Motor neuron (in vitro differentiated cells): Measurements from ENCODE around the gene CNKSR3. TPM values are rescaled to one million over a fixed set of nuclear protein-coding genes. Genes with fewer than 3 reads are reported as not detected.
"Not testable (repeated sequence)": the region's sequence is repeated elsewhere in the genome, so short reads cannot be mapped to it uniquely, and the experiment has no call there.

ENCODE experiments used
- ATAC-seq, 8 experiments: fragments of 200-7000 bp; cut with Tn5 transposase; replicated peaks in 6 of 8; 2 replicates each; pipeline ENCODE4 v1.8.0; 2021; ENCODE audit warnings: mild to moderate bottlenecking in 8 of 8, moderate library complexity in 8 of 8
- H3K27ac ChIP-seq, 2 donors: fragments of 250-450 bp; sonication (Bioruptor Pico); 2 replicates each; pipeline ENCODE4 v1.9.0; 2021; ENCODE audit warnings: antibody characterized with exemption in 2 of 2, mild to moderate bottlenecking in 2 of 2, moderate library complexity in 1 of 2
- H3K4me1 ChIP-seq, 2 donors: fragments of 250-450 bp; sonication (Bioruptor Pico); replicated peaks in 1 of 2; 2 replicates each; pipeline ENCODE4 v1.6.1; 2021; ENCODE audit warnings: antibody characterized with exemption in 2 of 2, mild to moderate bottlenecking in 2 of 2, moderate library complexity in 1 of 2
- H3K4me3 ChIP-seq, 5 donors: fragments of 250-450 bp; sonication (Bioruptor Pico); 2 replicates each; pipeline ENCODE4 v1.9.0; 2021; ENCODE audit warnings: antibody characterized with exemption in 5 of 5, mild to moderate bottlenecking in 5 of 5, moderate library complexity in 4 of 5
- WGBS, 10 experiments: fragments of 450-650 bp; shearing (Covaris generic); methylation state at CpG; one replicate each; pipeline ENCODE4 v1.0.0; 2022; 5-methylcytosine and 5-hydroxymethylcytosine counted together
- in situ Hi-C, 9 experiments: fragments of 400-800 bp; cut with MboI; loops; one replicate each; pipeline ENCODE4 v1.15.0; 2021; ENCODE audit warnings: low sequenced_read_pairs in 9 of 9, low pct_unique_long_range_greater_than_20kb in 2 of 9; ENCODE audit not compliant: unreplicated experiment in 9 of 9
- total RNA-seq, 8 experiments: library from RNA; unstranded; fragments of 300-600 nt; gene quantifications; 2 replicates each; pipeline versions ENCODE4 v1.2.3 to v1.2.4, GENCODE V29; 2022

The CNKSR3 gene
- total RNA-seq, 8 experiments from 2014 or later: 2.0 to 21.5 (median 3.5) TPM

GRCh38 chr6:154520280-154520679, 9.8 kb upstream of the CNKSR3 start:
- H3K4me3 ChIP-seq: no peak overlapping the region
- H3K27ac ChIP-seq: no peak overlapping the region
- in situ Hi-C loops: loop anchor here in 1 of 9 experiments (25.0 kb wide), 1 partner anchor 142 kb away; no protein-coding TSS in a partner anchor
- 0 to 84% (median 40%) methylated on average over 1 to 5 of the region's 5 CpGs for WGBS, 10 experiments
- no peak for ATAC-seq
- no peaks in the 10 kb centered on the region for H3K4me1 ChIP-seq

DNA sequence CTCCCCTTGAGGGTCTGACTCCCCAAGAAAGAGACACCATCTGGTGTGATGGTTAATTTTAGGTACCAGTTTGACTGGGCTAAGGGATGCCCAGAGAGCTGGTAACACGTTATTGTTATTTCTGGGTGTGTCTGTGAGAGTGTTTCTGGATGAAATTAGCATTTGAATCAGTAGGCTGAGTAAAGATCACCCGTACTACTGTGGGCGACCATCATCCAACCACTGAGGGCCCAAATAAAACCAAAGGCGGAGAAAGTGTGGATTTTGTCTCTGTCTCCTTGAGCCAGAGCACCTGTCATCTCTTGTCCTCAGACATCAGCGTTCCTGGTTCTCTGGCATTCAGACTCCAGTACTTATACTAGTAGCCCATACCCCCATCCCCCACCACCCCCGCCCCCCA, 7.9 kb upstream of the CNKSR3 start:
- 11 to 73% (median 42%) methylated on average over 1 to 4 of the region's 6 CpGs; no CpG with 5 or more reads in 6 of the 10 experiments for WGBS, 10 experiments
- no peaks in the 10 kb centered on the region for H3K4me1 ChIP-seq
- in situ Hi-C loops: loop anchor here in 1 of 9 experiments (25.0 kb wide), 1 partner anchor 144 kb away; no protein-coding TSS in a partner anchor
- H3K27ac ChIP-seq: no peak overlapping the region
- H3K4me3 ChIP-seq: no peak overlapping the region
- ATAC-seq: no peak

DNA sequence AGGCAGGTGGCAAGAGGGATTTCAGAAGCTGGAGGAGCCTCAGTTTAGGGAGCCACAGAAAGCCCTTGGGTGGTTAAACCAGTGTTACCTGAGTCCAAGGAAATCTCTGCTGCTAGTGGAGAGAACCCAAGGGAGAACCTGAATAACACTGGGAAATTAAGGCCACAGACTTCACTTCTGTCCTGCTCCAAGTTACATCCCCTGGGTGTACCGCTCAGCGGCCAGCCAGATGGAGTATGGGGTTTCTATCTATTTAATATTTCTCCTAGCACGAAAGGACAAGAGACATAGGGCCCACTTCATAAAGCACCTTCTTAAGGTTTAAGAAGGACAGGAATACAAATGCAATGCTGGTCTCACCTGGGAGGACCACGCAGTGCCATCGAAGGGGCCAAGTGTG, 5.8 kb upstream of the CNKSR3 start:
- in situ Hi-C loops: loop anchor here in 1 of 9 experiments (25.0 kb wide), 1 partner anchor 146 kb away; no protein-coding TSS in a partner anchor
- Histone ChIP-seq H3K4me1 (no peaks in the 10 kb centered on the region), H3K27ac (no peak overlapping the region), H3K4me3 (no peak overlapping the region)
- 60 to 100% (median 100%) methylated on average over 1 to 4 of the region's 5 CpGs; no CpG with 5 or more reads in 3 of the 10 experiments for WGBS, 10 experiments
- no peak for ATAC-seq

DNA sequence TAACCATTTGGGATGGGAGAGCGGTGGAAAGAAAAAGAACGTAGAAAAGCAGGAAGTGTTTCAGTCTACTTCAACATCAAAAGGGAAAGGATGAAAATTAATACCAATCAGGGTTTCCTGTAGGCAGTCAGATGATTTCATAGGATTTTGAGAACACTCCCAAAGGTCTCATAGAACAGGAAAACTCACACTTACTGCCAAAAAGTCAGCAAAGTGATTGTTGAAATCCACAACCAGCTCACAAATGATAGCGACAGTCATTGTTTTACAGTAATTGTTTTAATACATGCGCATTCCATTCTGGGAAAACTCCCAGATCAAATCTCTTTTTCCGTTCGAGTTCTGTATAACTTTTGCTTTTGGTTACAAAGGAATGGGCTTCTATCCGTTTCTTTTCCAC, 5.3 kb upstream of the CNKSR3 start:
- Histone ChIP-seq H3K4me1 (peaks cover 0 to 2% of the 10 kb centered on the region in 2 donors), H3K4me3 (no peak overlapping the region), H3K27ac (no peak overlapping the region)
- in situ Hi-C loops: loop anchor here in 1 of 9 experiments (25.0 kb wide), 1 partner anchor 146 kb away; no protein-coding TSS in a partner anchor
- peak in 3 of 8 experiments; percentile 17 to 43 (median 24) for ATAC-seq
- 0 to 80% (median 68%) methylated on average over 1 to 7 of the region's 7 CpGs for WGBS, 10 experiments

- 80 to 100% (median 93%) methylated on average over 1 to 3 of the region's 3 CpGs for WGBS, 10 experiments
- not testable (repeated sequence) for H3K27ac ChIP-seq, H3K4me1 ChIP-seq, H3K4me3 ChIP-seq, ATAC-seq
- in situ Hi-C loops: loop anchor here in 1 of 9 experiments (25.0 kb wide), 1 partner anchor 147 kb away; no protein-coding TSS in a partner anchor
These were observed 4.6 kb upstream of the CNKSR3 start for GRCh38 chr6:154515076-154515475.

GRCh38 chr6:154514481-154514880, 4.0 kb upstream of the CNKSR3 start:
- in situ Hi-C loops: loop anchor here in 1 of 9 experiments (25.0 kb wide), 1 partner anchor 148 kb away; no protein-coding TSS in a partner anchor
- Histone ChIP-seq H3K4me1 (peaks cover 0 to 2% of the 10 kb centered on the region in 2 donors), H3K27ac (no peak overlapping the region), H3K4me3 (no peak overlapping the region)
- 70 to 93% (median 84%) methylated on average over 1 to 3 of the region's 3 CpGs; no CpG with 5 or more reads in 2 of the 10 experiments for WGBS, 10 experiments
- no peak for ATAC-seq

DNA sequence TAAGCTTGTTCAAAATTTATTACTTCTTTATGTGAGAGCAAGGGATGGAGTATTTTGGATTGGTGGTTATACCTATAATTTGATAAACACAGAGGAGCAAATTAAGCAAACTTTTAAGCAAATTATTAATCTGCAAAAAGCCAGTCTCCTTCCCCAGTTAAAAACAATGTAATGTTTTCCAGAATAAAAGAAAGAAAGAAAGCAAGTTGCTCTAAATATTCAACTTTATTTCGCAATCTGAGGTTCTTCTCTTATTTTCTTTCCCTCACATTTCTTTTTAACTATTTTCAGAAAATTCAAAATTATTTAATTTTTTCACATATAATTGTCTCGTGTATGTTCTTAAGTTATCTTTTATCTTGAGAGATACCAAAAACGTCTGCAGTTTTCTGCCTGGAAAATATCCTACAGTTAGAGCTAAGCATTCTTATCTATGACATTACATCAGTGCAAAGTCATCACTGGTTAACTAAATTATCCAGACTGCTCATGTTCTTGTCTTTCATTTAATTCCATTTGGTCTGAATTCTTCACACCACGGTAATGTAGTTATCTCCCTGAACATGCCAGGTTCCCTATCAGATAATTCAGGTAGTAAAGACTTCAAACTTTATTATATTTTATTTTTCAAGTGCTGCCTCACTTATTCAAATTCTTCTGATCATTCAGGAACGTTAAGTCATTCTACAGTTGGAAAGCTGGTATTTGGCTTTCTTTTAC, 3.3 kb upstream of the CNKSR3 start:
- H3K27ac ChIP-seq: no peak overlapping the region
- in situ Hi-C loops: loop anchor here in 1 of 9 experiments (25.0 kb wide), 1 partner anchor 149 kb away; no protein-coding TSS in a partner anchor
- no peak overlapping the region for H3K4me3 ChIP-seq
- peaks cover 2 to 3% of the 10 kb centered on the region in 2 donors for H3K4me1 ChIP-seq
- 29 to 100% (median 68%) methylated on average over 2 to 5 of the region's 5 CpGs for WGBS, 10 experiments
- ATAC-seq: no peak

GRCh38 chr6:154512201-154512600, 1.7 kb upstream of the CNKSR3 start:
- Histone ChIP-seq H3K4me3 (no peak overlapping the region), H3K4me1 (peaks cover 8 to 9% of the 10 kb centered on the region in 2 donors), H3K27ac (no peak overlapping the region)
- WGBS, 10 experiments: 86 to 100% (median 100%) methylated on average over 1 of the region's 1 CpG; no CpG with 5 or more reads in 6 of the 10 experiments
- in situ Hi-C loops: loop anchor here in 1 of 9 experiments (25.0 kb wide), 1 partner anchor 150 kb away; no protein-coding TSS in a partner anchor
- ATAC-seq: no peak

DNA sequence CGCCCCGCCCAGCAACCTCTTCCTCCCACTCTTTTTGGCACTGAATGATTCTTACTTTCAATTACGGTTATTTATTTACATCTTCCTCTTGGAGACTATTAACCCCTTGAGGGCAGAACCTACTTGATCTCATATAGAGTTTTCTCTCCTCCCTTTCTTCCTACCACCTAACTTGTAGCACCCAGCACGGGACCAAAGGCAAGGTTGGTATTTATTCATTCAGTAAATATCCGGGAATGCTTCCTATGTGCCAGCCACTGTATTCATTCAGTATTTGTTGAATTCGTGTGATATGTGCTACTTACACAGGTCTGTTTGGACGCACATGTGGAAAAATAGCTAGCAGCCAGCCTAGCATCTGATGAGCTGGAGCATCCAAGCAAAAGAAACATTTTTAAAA, 1.3 kb upstream of the CNKSR3 start:
- ATAC-seq: no peak
- H3K27ac ChIP-seq: no peak overlapping the region
- peaks cover 8 to 9% of the 10 kb centered on the region in 2 donors for H3K4me1 ChIP-seq
- H3K4me3 ChIP-seq: no peak overlapping the region
- in situ Hi-C loops: loop anchor here in 1 of 9 experiments (25.0 kb wide), 1 partner anchor 151 kb away; no protein-coding TSS in a partner anchor
- 13 to 100% (median 50%) methylated on average over 1 to 5 of the region's 7 CpGs; no CpG with 5 or more reads in 1 of the 10 experiments for WGBS, 10 experiments

GRCh38 chr6:154509421-154510143, 903 bp downstream of the CNKSR3 start:
- ATAC-seq: peak; percentile 3 to 35 (median 19)
- in situ Hi-C loops: loop anchor here in 1 of 9 experiments (25.0 kb wide), 1 partner anchor 153 kb away; no protein-coding TSS in a partner anchor

DNA sequence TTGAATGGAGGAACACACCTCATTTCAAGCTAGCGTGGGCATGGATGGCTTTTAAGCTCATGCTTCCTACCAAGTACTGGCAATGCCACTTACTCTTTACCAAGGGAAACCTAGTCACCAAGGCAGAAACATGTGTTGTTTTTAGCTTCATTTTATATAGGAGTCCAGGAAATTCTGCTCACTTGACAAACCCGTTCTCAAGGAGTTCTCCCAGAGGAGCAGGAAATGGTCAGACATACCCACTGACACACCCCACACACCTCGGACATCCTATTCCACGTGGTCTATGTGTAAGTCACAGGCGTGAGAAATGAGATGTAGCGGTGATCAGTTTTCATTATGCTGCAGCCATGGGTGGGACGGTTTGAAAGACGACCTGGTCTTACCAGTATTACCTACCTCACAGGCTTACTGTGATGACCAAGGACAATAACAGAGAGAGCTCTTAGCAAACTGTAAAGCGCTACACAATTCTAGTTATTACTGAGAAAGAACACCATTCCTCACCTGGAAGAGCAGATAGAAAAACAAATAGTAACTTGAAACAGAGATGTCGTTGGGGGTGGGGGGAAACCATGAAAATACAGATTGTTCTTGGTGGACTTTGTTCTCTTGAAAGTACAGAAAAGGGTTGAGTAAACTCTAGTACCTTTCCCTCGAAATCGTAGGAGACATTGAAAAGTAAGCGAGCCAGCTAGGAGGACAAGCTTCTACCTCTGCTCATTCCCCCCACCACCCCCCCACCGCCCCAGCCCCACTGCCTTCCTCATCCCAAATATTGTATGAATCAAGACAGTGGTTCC, 1.7 kb downstream of the CNKSR3 start:
- H3K4me3 ChIP-seq: peak overlapping the region; percentile 55 to 63 (median 61)
- 0 to 56% (median 18%) methylated on average over 3 to 12 of the region's 14 CpGs; no CpG with 5 or more reads in 3 of the 10 experiments for WGBS, 10 experiments
- in situ Hi-C loops: loop anchor here in 1 of 9 experiments (25.0 kb wide), 1 partner anchor 154 kb away; no protein-coding TSS in a partner anchor
- H3K27ac ChIP-seq: no peak overlapping the region
- peaks cover 8 to 9% of the 10 kb centered on the region in 2 donors for H3K4me1 ChIP-seq
- no peak for ATAC-seq

More at GRCh38 chr6:154509421-154510143, 903 bp downstream of the CNKSR3 start:
- Histone ChIP-seq H3K4me3 (peak overlapping the region; percentile 55 to 63 (median 61)), H3K4me1 (peaks cover 8 to 9% of the 10 kb centered on the region in 2 donors), H3K27ac (peak overlapping the region; percentile 37 to 72)
- 0 to 7% (median 0%) methylated on average over 1 to 7 of the region's 55 CpGs; no CpG with 5 or more reads in 4 of the 10 experiments for WGBS, 10 experiments
